H54 (cell line): Measurements from ENCODE around the gene NR5A2.

Experiments used
- DNase-seq: peaks from one replicate; pipeline ENCODE4 v3.0.0; 2011; ENCODE audit warnings: low spot score, mixed read lengths; ENCODE audit not compliant: insufficient read length
- FAIRE-seq: peaks from 3 replicates; lab custom pipeline; 2011; peaks lifted over from hg19 to GRCh38; lab: Jason Lieb, UNC
- POLR2A ChIP-seq: IDR thresholded peaks from 2 replicates; pipeline ENCODE4 v1.6.1; 2011; ENCODE audit warnings: low read depth, mild to moderate bottlenecking, low read length

The NR5A2 gene

GRCh38 chr1:200072636-200073285, 45.3 kb downstream of the NR5A2 start:
- no peak for DNase-seq
- no peak for FAIRE-seq
- TF ChIP-seq POLR2A, result no peak

- no peak for FAIRE-seq
- DNase-seq, result no peak
- no peak for TF ChIP-seq POLR2A
These were observed 45.8 kb downstream of the NR5A2 start for GRCh38 chr1:200073286-200073637.

GRCh38 chr1:200075522-200075921, 48.0 kb downstream of the NR5A2 start:
- FAIRE-seq, result peak; percentile 27
- TF ChIP-seq POLR2A, result no peak
- no peak for DNase-seq

- DNase-seq, result no peak
- peak; percentile 100 for FAIRE-seq
- no peak for TF ChIP-seq POLR2A
These were observed 48.5 kb downstream of the NR5A2 start for GRCh38 chr1:200075938-200076546.

- no peak for FAIRE-seq
- no peak for TF ChIP-seq POLR2A
- DNase-seq, result no peak
These were observed 51.9 kb downstream of the NR5A2 start for GRCh38 chr1:200079232-200079940.

GRCh38 chr1:200081151-200081968, 53.9 kb downstream of the NR5A2 start:
- TF ChIP-seq POLR2A, result no peak
- no peak for DNase-seq
- peak; percentile 43 for FAIRE-seq

GRCh38 chr1:200081969-200082245, 54.4 kb downstream of the NR5A2 start:
- TF ChIP-seq POLR2A, result no peak
- no peak for FAIRE-seq
- no peak for DNase-seq

- TF ChIP-seq POLR2A, result no peak
- no peak for DNase-seq
- FAIRE-seq, result no peak
These were observed 54.8 kb downstream of the NR5A2 start for GRCh38 chr1:200082329-200082728.

GRCh38 chr1:200090252-200091159, 63.0 kb downstream of the NR5A2 start:
- TF ChIP-seq POLR2A, result no peak
- FAIRE-seq, result no peak
- DNase-seq, result no peak

- DNase-seq (no peak), FAIRE-seq (no peak)
- no peak for TF ChIP-seq POLR2A
These were observed 67.6 kb downstream of the NR5A2 start for GRCh38 chr1:200095057-200095577.

GRCh38 chr1:200096774-200097173, 69.3 kb downstream of the NR5A2 start:
- no peak for TF ChIP-seq POLR2A
- DNase-seq (no peak), FAIRE-seq (no peak)

- DNase-seq, result no peak
- FAIRE-seq, result peak; percentile 27
- TF ChIP-seq POLR2A, result no peak
These were observed 71.5 kb downstream of the NR5A2 start for GRCh38 chr1:200099040-200099439.
